Measurements from ENCODE around the gene KAT8.
A peak's percentile ranks its signal among the peaks of the same experiment; 100 is the strongest.

KAT8 gene

GRCh38 chr16:31114468-31114867 is 3.0 kb upstream of the KAT8 start:
- no peaks in the 10 kb centered on the region for H3K9me3 ChIP-seq
- H3K27me3 ChIP-seq: no peaks in the 10 kb centered on the region
- TF ChIP-seq CTCF (IDR thresholded peaks at IDR 0.05): no peak
- H3K36me3 ChIP-seq: peaks cover 33% of the 10 kb centered on the region
- H3K27ac ChIP-seq: peak overlapping the region; percentile 93
- no peak overlapping the region for H3K4me3 ChIP-seq (ENCODE audit: low read depth in 1 of 2, low read length in 1 of 2)
- H3K4me1 ChIP-seq (ENCODE audit: control insufficient read depth in 1 of 2, insufficient read depth in 1 of 2, low read depth in 1 of 2, low read length in 1 of 2): peaks cover 51 to 58% of the 10 kb centered on the region in 2 experiments

- H3K27me3 ChIP-seq: no peaks in the 10 kb centered on the region
- peaks cover 43 to 50% of the 10 kb centered on the region in 2 experiments for H3K4me1 ChIP-seq (ENCODE audit: control insufficient read depth in 1 of 2, insufficient read depth in 1 of 2, low read depth in 1 of 2, low read length in 1 of 2)
- peaks cover 34% of the 10 kb centered on the region for H3K36me3 ChIP-seq
- peak overlapping the region; percentile 70 to 99 for H3K4me3 ChIP-seq (ENCODE audit: low read depth in 1 of 2, low read length in 1 of 2)
- peak overlapping the region; percentile 99 for H3K27ac ChIP-seq
- H3K9me3 ChIP-seq: no peaks in the 10 kb centered on the region
- no peak for TF ChIP-seq CTCF (IDR thresholded peaks at IDR 0.05)
Observed at GRCh38 chr16:31118223-31119155, 1.0 kb downstream of the KAT8 start.

GRCh38 chr16:31120129-31120528 is 2.7 kb downstream of the KAT8 start:
- TF ChIP-seq CTCF (IDR thresholded peaks at IDR 0.05): no peak
- Histone ChIP-seq H3K27me3 (no peaks in the 10 kb centered on the region), H3K27ac (peak overlapping the region; percentile 99), H3K9me3 (no peaks in the 10 kb centered on the region), H3K4me3 (ENCODE audit: low read depth in 1 of 2, low read length in 1 of 2) (no peak overlapping the region), H3K4me1 (ENCODE audit: control insufficient read depth in 1 of 2, insufficient read depth in 1 of 2, low read depth in 1 of 2, low read length in 1 of 2) (peaks cover 31 to 37% of the 10 kb centered on the region in 2 experiments), H3K36me3 (peaks cover 40% of the 10 kb centered on the region)

GRCh38 chr16:31125844-31126243 is 8.4 kb downstream of the KAT8 start:
- Histone ChIP-seq H3K36me3 (peaks cover 33% of the 10 kb centered on the region), H3K27ac (peak overlapping the region; percentile 98), H3K4me1 (ENCODE audit: control insufficient read depth in 1 of 2, insufficient read depth in 1 of 2, low read depth in 1 of 2, low read length in 1 of 2) (peaks cover 52 to 54% of the 10 kb centered on the region in 2 experiments), H3K4me3 (ENCODE audit: low read depth in 1 of 2, low read length in 1 of 2) (no peak overlapping the region), H3K27me3 (no peaks in the 10 kb centered on the region), H3K9me3 (no peaks in the 10 kb centered on the region)
- TF ChIP-seq CTCF (IDR thresholded peaks at IDR 0.05): no peak

- peak overlapping the region; percentile 57 to 62 for H3K4me3 ChIP-seq (ENCODE audit: low read depth in 1 of 2, low read length in 1 of 2)
- H3K36me3 ChIP-seq: peaks cover 25% of the 10 kb centered on the region
- no peaks in the 10 kb centered on the region for H3K9me3 ChIP-seq
- no peaks in the 10 kb centered on the region for H3K27me3 ChIP-seq
- peak overlapping the region; percentile 98 for H3K27ac ChIP-seq
- no peak for TF ChIP-seq CTCF (IDR thresholded peaks at IDR 0.05)
- H3K4me1 ChIP-seq (ENCODE audit: control insufficient read depth in 1 of 2, insufficient read depth in 1 of 2, low read depth in 1 of 2, low read length in 1 of 2): peaks cover 58 to 63% of the 10 kb centered on the region in 2 experiments
Observed at GRCh38 chr16:31127182-31127581, 9.7 kb downstream of the KAT8 start.
